ENCODE data around the gene WIPF3.
"Not testable (repeated sequence)": the region's sequence is repeated elsewhere in the genome, so short reads cannot be mapped to it uniquely, and the experiment has no call there.

Gene WIPF3

GRCh38 chr7:29866490-29866930 is 60.2 kb downstream of the WIPF3 start:
- no peak overlapping the region for H3K4me3 ChIP-seq
- no peak overlapping the region for H3K27ac ChIP-seq

GRCh38 chr7:29871787-29872398 is 65.6 kb downstream of the WIPF3 start:
- Histone ChIP-seq H3K27ac (no peak overlapping the region), H3K4me3 (no peak overlapping the region)

GRCh38 chr7:29873644-29874294 is 67.5 kb downstream of the WIPF3 start:
- Histone ChIP-seq H3K27ac (no peak overlapping the region), H3K4me3 (no peak overlapping the region)

- Histone ChIP-seq H3K27ac (no peak overlapping the region), H3K4me3 (no peak overlapping the region)
Measured at GRCh38 chr7:29875741-29876140, 69.4 kb downstream of the WIPF3 start.

- no peak overlapping the region for H3K27ac ChIP-seq
- no peak overlapping the region for H3K4me3 ChIP-seq
Measured at GRCh38 chr7:29877196-29877595, 70.9 kb downstream of the WIPF3 start.

- no peak overlapping the region for H3K4me3 ChIP-seq
- H3K27ac ChIP-seq, result no peak overlapping the region
Measured at GRCh38 chr7:29878081-29878688, 71.9 kb downstream of the WIPF3 start.

- Histone ChIP-seq H3K4me3 (no peak overlapping the region), H3K27ac (no peak overlapping the region)
Measured at GRCh38 chr7:29879609-29880008, 73.3 kb downstream of the WIPF3 start.

GRCh38 chr7:29881724-29882123 is 75.4 kb downstream of the WIPF3 start:
- Histone ChIP-seq H3K4me3 (no peak overlapping the region), H3K27ac (no peak overlapping the region)

GRCh38 chr7:29882481-29882880 is 76.2 kb downstream of the WIPF3 start:
- no peak overlapping the region for H3K27ac ChIP-seq
- no peak overlapping the region for H3K4me3 ChIP-seq

GRCh38 chr7:29883462-29884398 is 77.4 kb downstream of the WIPF3 start:
- Histone ChIP-seq H3K27ac (peak overlapping the region in 1 of 21 experiments; percentile 23), H3K4me3 (peak overlapping the region; percentile 4 to 34 (median 20))

GRCh38 chr7:29884399-29885272 is 78.3 kb downstream of the WIPF3 start:
- Histone ChIP-seq H3K27ac (peak overlapping the region in 1 of 21 experiments; percentile 23), H3K4me3 (peak overlapping the region; percentile 4 to 34 (median 20))

GRCh38 chr7:29885626-29886025 is 79.3 kb downstream of the WIPF3 start:
- Histone ChIP-seq H3K4me3 (no peak overlapping the region), H3K27ac (no peak overlapping the region)

- Histone ChIP-seq H3K27ac (no peak overlapping the region), H3K4me3 (no peak overlapping the region)
Measured at GRCh38 chr7:29886827-29887226, 80.5 kb downstream of the WIPF3 start.

GRCh38 chr7:29888006-29888405 is 81.7 kb downstream of the WIPF3 start:
- Histone ChIP-seq H3K4me3 (no peak overlapping the region), H3K27ac (no peak overlapping the region)

- no peak overlapping the region for H3K27ac ChIP-seq
- H3K4me3 ChIP-seq, result no peak overlapping the region
Measured at GRCh38 chr7:29889288-29889687, 83.0 kb downstream of the WIPF3 start.

GRCh38 chr7:29890251-29890650 is 83.9 kb downstream of the WIPF3 start:
- Histone ChIP-seq H3K4me3 (no peak overlapping the region), H3K27ac (no peak overlapping the region)

- H3K27ac ChIP-seq, H3K4me3 ChIP-seq: not testable (repeated sequence)
Measured at GRCh38 chr7:29890786-29891185, 84.5 kb downstream of the WIPF3 start.

GRCh38 chr7:29891766-29892165 is 85.5 kb downstream of the WIPF3 start:
- Histone ChIP-seq H3K4me3 (no peak overlapping the region), H3K27ac (no peak overlapping the region)

GRCh38 chr7:29892231-29892630 is 85.9 kb downstream of the WIPF3 start:
- no peak overlapping the region for H3K27ac ChIP-seq

More at GRCh38 chr7:29892231-29892630, 85.9 kb downstream of the WIPF3 start:
- H3K4me3 ChIP-seq, result no peak overlapping the region

Data from skin epidermis (tissue), 12 donors.